ENCODE data around the gene E2F3. TPM values are rescaled to one million over a fixed set of nuclear protein-coding genes. Genes with fewer than 3 reads are reported as not detected.

Gene E2F3
- total and polyA plus RNA-seq, 2 donors (not counting 3 experiments of a cell fraction or from before 2014, with no cell fraction given), result 8.6 to 22.0 TPM

- Histone ChIP-seq H3K9ac (replicated peaks; ENCODE audit: extremely low read depth, insufficient read depth, low read length) (no peak overlapping the region), H3K4me3 (replicated peaks in 1 of 3; ENCODE audit: insufficient read depth in 1 of 3, low read depth in 1 of 3, low read length in 3 of 3) (no peak overlapping the region), H3K4me2 (ENCODE audit: insufficient read depth, low read length) (no peak overlapping the region), H3K27ac (ENCODE audit: insufficient read depth, low read depth, low read length) (no peak overlapping the region), H4K20me1 (replicated peaks; ENCODE audit: control insufficient read depth, extremely low read depth, insufficient read depth, low read length) (peaks cover 11% of the 10 kb centered on the region), H3K9me1 (replicated peaks; ENCODE audit: control insufficient read depth, extremely low read depth, insufficient read depth, low read length) (no peaks in the 10 kb centered on the region), H3K9me3 (replicated peaks; ENCODE audit: control insufficient read depth, insufficient read depth, low read length) (no peaks in the 10 kb centered on the region), H3K27me3 (ENCODE audit: control insufficient read depth in 2 of 2, insufficient read depth in 2 of 2, low read length in 2 of 2) (no peaks in the 10 kb centered on the region), H3K79me2 (ENCODE audit: control insufficient read depth, insufficient read depth, low read length) (peaks cover 45% of the 10 kb centered on the region), H3K4me1 (ENCODE audit: control insufficient read depth, extremely low read depth, insufficient read depth, low read length) (no peaks in the 10 kb centered on the region), H3K36me3 (ENCODE audit: control insufficient read depth in 2 of 2, extremely low read depth in 1 of 2, insufficient read depth in 2 of 2, low read length in 2 of 2) (peaks cover 0 to 2% of the 10 kb centered on the region in 2 experiments), H2AFZ (ENCODE audit: low read depth, low read length) (no peak overlapping the region)
- ChIA-PET CTCF (interaction anchor here (1.1 to 1.7 kb wide), 2 partner anchors 12 to 64 kb away, joined by 4 read pairs; no protein-coding TSS in a partner anchor), POLR2A (no interaction called here)
- FAIRE-seq (peak; percentile 15), DNase-seq (ENCODE audit: low read depth, low spot score) (no peak)
- TF ChIP-seq POLR2AphosphoS5 (IDR thresholded peaks at IDR 0.05; ENCODE audit: insufficient read depth, low read depth, low read length) (no peak), JUN (IDR thresholded peaks at IDR 0.05; ENCODE audit: borderline replicate concordance, insufficient read depth, insufficient read length, low read depth) (no peak), FOS (IDR thresholded peaks at IDR 0.05; ENCODE audit: borderline replicate concordance, insufficient read depth, low read length) (no peak), GATA2 (IDR thresholded peaks at IDR 0.05; ENCODE audit: insufficient read depth, insufficient read length, low read depth, low read length) (no peak), MYC (IDR thresholded peaks at IDR 0.05; ENCODE audit: low read depth, low read length) (no peak), EZH2 (IDR thresholded peaks at IDR 0.05; ENCODE audit: borderline replicate concordance, low read depth, low read length, severe bottlenecking) (no peak), POLR2A (IDR thresholded peaks at IDR 0.05; ENCODE audit: low read depth, low read length) (no peak)
- TF ChIP-seq, protein P1, sequence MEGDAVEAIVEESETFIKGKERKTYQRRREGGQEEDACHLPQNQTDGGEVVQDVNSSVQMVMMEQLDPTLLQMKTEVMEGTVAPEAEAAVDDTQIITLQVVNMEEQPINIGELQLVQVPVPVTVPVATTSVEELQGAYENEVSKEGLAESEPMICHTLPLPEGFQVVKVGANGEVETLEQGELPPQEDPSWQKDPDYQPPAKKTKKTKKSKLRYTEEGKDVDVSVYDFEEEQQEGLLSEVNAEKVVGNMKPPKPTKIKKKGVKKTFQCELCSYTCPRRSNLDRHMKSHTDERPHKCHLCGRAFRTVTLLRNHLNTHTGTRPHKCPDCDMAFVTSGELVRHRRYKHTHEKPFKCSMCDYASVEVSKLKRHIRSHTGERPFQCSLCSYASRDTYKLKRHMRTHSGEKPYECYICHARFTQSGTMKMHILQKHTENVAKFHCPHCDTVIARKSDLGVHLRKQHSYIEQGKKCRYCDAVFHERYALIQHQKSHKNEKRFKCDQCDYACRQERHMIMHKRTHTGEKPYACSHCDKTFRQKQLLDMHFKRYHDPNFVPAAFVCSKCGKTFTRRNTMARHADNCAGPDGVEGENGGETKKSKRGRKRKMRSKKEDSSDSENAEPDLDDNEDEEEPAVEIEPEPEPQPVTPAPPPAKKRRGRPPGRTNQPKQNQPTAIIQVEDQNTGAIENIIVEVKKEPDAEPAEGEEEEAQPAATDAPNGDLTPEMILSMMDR (IDR thresholded peaks at IDR 0.05; ENCODE audit: extremely low read depth in 1 of 2, insufficient read depth in 1 of 2, low read depth in 1 of 2, low read length in 2 of 2), result no peak
- TF ChIP-seq, protein P2, sequence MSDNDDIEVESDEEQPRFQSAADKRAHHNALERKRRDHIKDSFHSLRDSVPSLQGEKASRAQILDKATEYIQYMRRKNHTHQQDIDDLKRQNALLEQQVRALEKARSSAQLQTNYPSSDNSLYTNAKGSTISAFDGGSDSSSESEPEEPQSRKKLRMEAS (IDR thresholded peaks at IDR 0.05; ENCODE audit: insufficient read depth, insufficient read length), result no peak
- intact Hi-C loops (cut with micrococcal nuclease), result no loop called here
- no TSS peak for BruUV-seq (replicated peaks)
- dilution Hi-C loops (cut with MboI; ENCODE audit: extremely low pct_ligation_motif_present, low sequenced_read_pairs), result no loop called here
These were observed 66.5 kb downstream of the E2F3 start for GRCh38 chr6:20468209-20468608.
